GM18951 (cell line): ENCODE measurements around the gene GIMAP7.
"Not testable (repeated sequence)": the region's sequence is repeated elsewhere in the genome, so short reads cannot be mapped to it uniquely, and the experiment has no call there.

Source experiments
- POLR2A ChIP-seq: IDR thresholded peaks from 4 replicates; pipeline ENCODE4 v1.6.1; 2011; ENCODE audit warnings: mild to moderate bottlenecking; ENCODE audit not compliant: insufficient read length, insufficient read depth; ENCODE audit errors: extremely low read depth
- in situ Hi-C: fragments of 300-500 bp; cut with MboI; formaldehyde crosslinking; loops from one replicate; pipeline ENCODE4 v1.12.0; 2022; ENCODE audit warnings: low sequenced_read_pairs, mixed read lengths, inconsistent platforms; ENCODE audit not compliant: unreplicated experiment

Gene GIMAP7

GRCh38 chr7:150487625-150488024, 27.0 kb upstream of the GIMAP7 start:
- TF ChIP-seq POLR2A = no peak

GRCh38 chr7:150489782-150490181, 24.9 kb upstream of the GIMAP7 start:
- in situ Hi-C loops = no loop called here
- TF ChIP-seq POLR2A = no peak

More at GRCh38 chr7:150487625-150488024, 27.0 kb upstream of the GIMAP7 start:
- in situ Hi-C loops = no loop called here

GRCh38 chr7:150493442-150493841, 21.2 kb upstream of the GIMAP7 start:
- in situ Hi-C loops = not testable (repeated sequence)

- no peak for TF ChIP-seq POLR2A
- in situ Hi-C loops = no loop called here
Measured at GRCh38 chr7:150502519-150502918, 12.2 kb upstream of the GIMAP7 start.

- TF ChIP-seq POLR2A = no peak
- in situ Hi-C loops = no loop called here
Measured at GRCh38 chr7:150503155-150503554, 11.5 kb upstream of the GIMAP7 start.

GRCh38 chr7:150503581-150503980, 11.1 kb upstream of the GIMAP7 start:
- in situ Hi-C loops = no loop called here
- no peak for TF ChIP-seq POLR2A

GRCh38 chr7:150507947-150508602, 6.6 kb upstream of the GIMAP7 start:
- in situ Hi-C loops = no loop called here
- TF ChIP-seq POLR2A = no peak

GRCh38 chr7:150511048-150511447, 3.6 kb upstream of the GIMAP7 start:
- in situ Hi-C loops = no loop called here
- no peak for TF ChIP-seq POLR2A

GRCh38 chr7:150513758-150514157, 914 bp upstream of the GIMAP7 start:
- in situ Hi-C loops = no loop called here
- TF ChIP-seq POLR2A = no peak

GRCh38 chr7:150515248-150516147, 826 bp downstream of the GIMAP7 start:
- in situ Hi-C loops = no loop called here
- TF ChIP-seq POLR2A = no peak

GRCh38 chr7:150516956-150517745, 2.5 kb downstream of the GIMAP7 start:
- in situ Hi-C loops = no loop called here
- TF ChIP-seq POLR2A = no peak

- in situ Hi-C loops = no loop called here
- no peak for TF ChIP-seq POLR2A
Measured at GRCh38 chr7:150519310-150519709, 4.6 kb downstream of the GIMAP7 start.

- TF ChIP-seq POLR2A = no peak
- in situ Hi-C loops = no loop called here
Measured at GRCh38 chr7:150520145-150520544, 5.5 kb downstream of the GIMAP7 start.

- in situ Hi-C loops = not testable (repeated sequence)
Measured at GRCh38 chr7:150522931-150523330, 8.3 kb downstream of the GIMAP7 start.
